ENCODE measurements around the gene NODAL.

NODAL gene

DNA sequence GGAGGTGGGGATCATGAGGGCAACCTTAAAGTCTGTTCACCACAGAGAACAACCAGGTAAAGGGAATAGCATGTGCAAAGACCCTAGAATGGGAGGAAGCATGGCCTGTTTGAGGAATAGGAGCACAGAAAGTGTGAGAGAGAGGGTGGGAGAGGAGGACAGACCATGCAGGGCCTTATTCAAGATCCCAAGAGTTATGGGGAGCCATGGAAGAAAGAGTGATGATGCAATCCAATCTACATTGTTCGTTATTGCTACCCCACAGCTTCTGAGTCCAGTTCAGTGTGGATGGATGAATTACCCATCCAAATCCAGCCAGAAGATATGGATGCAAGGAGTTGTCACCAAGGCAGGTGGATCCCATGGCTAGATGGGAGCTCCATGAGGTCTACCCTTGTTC, 45.3 kb downstream of the NODAL start:
- TF ChIP-seq SNAI2 (CRISPR knock-in tag; IDR thresholded peaks at IDR 0.05) (no peak), ESRRG (CRISPR knock-in tag; IDR thresholded peaks at IDR 0.05) (no peak), ARNTL (CRISPR knock-in tag; IDR thresholded peaks at IDR 0.05; ENCODE audit: borderline replicate concordance, low read depth) (no peak), ISL1 (CRISPR knock-in tag; IDR thresholded peaks at IDR 0.05) (no peak), ZC3H10 (CRISPR knock-in tag; IDR thresholded peaks at IDR 0.05) (no peak), ZNF70 (CRISPR knock-in tag; IDR thresholded peaks at IDR 0.05) (no peak)
- ATAC-seq: no peak

DNA sequence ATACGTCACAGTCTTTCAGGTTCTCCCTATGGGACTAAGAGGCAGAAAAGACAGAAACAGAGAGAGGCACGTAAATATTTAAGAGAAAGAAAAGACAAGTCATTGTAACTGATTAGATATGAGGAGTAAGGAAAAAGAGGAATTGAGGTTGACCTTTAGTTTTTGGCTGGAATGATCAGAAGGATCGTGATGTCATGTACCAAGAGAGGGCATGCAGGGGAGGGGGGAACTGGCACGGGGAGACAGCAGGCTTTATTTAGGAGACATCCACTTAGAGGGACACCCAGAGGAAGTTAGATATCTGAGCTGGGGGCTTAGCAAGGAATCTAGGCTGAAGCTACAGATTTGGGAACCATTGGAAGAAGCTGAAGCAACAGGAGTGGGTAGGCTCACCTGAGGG, 49.8 kb downstream of the NODAL start:
- TF ChIP-seq TCF4 (CRISPR knock-in tag; IDR thresholded peaks at IDR 0.05; ENCODE audit: borderline replicate concordance): no peak
- TF ChIP-seq, protein P1, sequence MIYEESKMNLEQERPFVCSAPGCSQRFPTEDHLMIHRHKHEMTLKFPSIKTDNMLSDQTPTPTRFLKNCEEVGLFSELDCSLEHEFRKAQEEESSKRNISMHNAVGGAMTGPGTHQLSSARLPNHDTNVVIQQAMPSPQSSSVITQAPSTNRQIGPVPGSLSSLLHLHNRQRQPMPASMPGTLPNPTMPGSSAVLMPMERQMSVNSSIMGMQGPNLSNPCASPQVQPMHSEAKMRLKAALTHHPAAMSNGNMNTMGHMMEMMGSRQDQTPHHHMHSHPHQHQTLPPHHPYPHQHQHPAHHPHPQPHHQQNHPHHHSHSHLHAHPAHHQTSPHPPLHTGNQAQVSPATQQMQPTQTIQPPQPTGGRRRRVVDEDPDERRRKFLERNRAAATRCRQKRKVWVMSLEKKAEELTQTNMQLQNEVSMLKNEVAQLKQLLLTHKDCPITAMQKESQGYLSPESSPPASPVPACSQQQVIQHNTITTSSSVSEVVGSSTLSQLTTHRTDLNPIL (CRISPR knock-in tag; IDR thresholded peaks at IDR 0.05; ENCODE audit: low read depth): no peak
- TF ChIP-seq OSR1 (CRISPR knock-in tag; IDR thresholded peaks at IDR 0.05): no peak
- no peak for TF ChIP-seq TOX (CRISPR knock-in tag; IDR thresholded peaks at IDR 0.05; ENCODE audit: borderline replicate concordance)
- no peak for TF ChIP-seq CSDC2 (CRISPR knock-in tag; IDR thresholded peaks at IDR 0.05)
- TF ChIP-seq, protein P2, sequence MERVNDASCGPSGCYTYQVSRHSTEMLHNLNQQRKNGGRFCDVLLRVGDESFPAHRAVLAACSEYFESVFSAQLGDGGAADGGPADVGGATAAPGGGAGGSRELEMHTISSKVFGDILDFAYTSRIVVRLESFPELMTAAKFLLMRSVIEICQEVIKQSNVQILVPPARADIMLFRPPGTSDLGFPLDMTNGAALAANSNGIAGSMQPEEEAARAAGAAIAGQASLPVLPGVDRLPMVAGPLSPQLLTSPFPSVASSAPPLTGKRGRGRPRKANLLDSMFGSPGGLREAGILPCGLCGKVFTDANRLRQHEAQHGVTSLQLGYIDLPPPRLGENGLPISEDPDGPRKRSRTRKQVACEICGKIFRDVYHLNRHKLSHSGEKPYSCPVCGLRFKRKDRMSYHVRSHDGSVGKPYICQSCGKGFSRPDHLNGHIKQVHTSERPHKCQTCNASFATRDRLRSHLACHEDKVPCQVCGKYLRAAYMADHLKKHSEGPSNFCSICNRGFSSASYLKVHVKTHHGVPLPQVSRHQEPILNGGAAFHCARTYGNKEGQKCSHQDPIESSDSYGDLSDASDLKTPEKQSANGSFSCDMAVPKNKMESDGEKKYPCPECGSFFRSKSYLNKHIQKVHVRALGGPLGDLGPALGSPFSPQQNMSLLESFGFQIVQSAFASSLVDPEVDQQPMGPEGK (CRISPR knock-in tag; IDR thresholded peaks at IDR 0.05; ENCODE audit: borderline replicate concordance): no peak
- TF ChIP-seq ISL1 (CRISPR knock-in tag; IDR thresholded peaks at IDR 0.05): no peak
- no peak for TF ChIP-seq ZNF565 (CRISPR knock-in tag; conservative IDR thresholded peaks at IDR 0.05; ENCODE audit: low read depth)
- TF ChIP-seq, protein P3, sequence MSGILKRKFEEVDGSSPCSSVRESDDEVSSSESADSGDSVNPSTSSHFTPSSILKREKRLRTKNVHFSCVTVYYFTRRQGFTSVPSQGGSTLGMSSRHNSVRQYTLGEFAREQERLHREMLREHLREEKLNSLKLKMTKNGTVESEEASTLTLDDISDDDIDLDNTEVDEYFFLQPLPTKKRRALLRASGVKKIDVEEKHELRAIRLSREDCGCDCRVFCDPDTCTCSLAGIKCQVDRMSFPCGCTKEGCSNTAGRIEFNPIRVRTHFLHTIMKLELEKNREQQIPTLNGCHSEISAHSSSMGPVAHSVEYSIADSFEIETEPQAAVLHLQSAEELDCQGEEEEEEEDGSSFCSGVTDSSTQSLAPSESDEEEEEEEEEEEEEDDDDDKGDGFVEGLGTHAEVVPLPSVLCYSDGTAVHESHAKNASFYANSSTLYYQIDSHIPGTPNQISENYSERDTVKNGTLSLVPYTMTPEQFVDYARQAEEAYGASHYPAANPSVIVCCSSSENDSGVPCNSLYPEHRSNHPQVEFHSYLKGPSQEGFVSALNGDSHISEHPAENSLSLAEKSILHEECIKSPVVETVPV (CRISPR knock-in tag; IDR thresholded peaks at IDR 0.05): no peak
- TF ChIP-seq ZFP30 (CRISPR knock-in tag; IDR thresholded peaks at IDR 0.05): no peak
- TF ChIP-seq, protein P4, sequence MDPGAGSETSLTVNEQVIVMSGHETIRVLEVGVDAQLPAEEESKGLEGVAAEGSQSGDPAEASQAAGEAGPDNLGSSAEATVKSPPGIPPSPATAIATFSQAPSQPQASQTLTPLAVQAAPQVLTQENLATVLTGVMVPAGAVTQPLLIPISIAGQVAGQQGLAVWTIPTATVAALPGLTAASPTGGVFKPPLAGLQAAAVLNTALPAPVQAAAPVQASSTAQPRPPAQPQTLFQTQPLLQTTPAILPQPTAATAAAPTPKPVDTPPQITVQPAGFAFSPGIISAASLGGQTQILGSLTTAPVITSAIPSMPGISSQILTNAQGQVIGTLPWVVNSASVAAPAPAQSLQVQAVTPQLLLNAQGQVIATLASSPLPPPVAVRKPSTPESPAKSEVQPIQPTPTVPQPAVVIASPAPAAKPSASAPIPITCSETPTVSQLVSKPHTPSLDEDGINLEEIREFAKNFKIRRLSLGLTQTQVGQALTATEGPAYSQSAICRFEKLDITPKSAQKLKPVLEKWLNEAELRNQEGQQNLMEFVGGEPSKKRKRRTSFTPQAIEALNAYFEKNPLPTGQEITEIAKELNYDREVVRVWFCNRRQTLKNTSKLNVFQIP (CRISPR knock-in tag; IDR thresholded peaks at IDR 0.05; ENCODE audit: borderline replicate concordance, low read depth): no peak
- TF ChIP-seq GLIS3 (CRISPR knock-in tag; IDR thresholded peaks at IDR 0.05): no peak
- TF ChIP-seq, protein P5, sequence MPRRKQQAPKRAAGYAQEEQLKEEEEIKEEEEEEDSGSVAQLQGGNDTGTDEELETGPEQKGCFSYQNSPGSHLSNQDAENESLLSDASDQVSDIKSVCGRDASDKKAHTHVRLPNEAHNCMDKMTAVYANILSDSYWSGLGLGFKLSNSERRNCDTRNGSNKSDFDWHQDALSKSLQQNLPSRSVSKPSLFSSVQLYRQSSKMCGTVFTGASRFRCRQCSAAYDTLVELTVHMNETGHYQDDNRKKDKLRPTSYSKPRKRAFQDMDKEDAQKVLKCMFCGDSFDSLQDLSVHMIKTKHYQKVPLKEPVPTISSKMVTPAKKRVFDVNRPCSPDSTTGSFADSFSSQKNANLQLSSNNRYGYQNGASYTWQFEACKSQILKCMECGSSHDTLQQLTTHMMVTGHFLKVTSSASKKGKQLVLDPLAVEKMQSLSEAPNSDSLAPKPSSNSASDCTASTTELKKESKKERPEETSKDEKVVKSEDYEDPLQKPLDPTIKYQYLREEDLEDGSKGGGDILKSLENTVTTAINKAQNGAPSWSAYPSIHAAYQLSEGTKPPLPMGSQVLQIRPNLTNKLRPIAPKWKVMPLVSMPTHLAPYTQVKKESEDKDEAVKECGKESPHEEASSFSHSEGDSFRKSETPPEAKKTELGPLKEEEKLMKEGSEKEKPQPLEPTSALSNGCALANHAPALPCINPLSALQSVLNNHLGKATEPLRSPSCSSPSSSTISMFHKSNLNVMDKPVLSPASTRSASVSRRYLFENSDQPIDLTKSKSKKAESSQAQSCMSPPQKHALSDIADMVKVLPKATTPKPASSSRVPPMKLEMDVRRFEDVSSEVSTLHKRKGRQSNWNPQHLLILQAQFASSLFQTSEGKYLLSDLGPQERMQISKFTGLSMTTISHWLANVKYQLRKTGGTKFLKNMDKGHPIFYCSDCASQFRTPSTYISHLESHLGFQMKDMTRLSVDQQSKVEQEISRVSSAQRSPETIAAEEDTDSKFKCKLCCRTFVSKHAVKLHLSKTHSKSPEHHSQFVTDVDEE (CRISPR knock-in tag; IDR thresholded peaks at IDR 0.05): no peak
- TF ChIP-seq ZNF70 (CRISPR knock-in tag; IDR thresholded peaks at IDR 0.05): no peak
- TF ChIP-seq PPARA (CRISPR knock-in tag; IDR thresholded peaks at IDR 0.05; ENCODE audit: borderline replicate concordance): no peak
- no peak for TF ChIP-seq BACH2 (CRISPR knock-in tag; IDR thresholded peaks at IDR 0.05; ENCODE audit: borderline replicate concordance)
- TF ChIP-seq ESRRG (CRISPR knock-in tag; IDR thresholded peaks at IDR 0.05): no peak
- no peak for TF ChIP-seq ZC3H10 (CRISPR knock-in tag; IDR thresholded peaks at IDR 0.05)
- ATAC-seq: no peak

Measured in SK-N-SH treated with all-trans-retinoic acid at 6 μM for 48 hours (cell line).